RWPE2 (cell line): ENCODE results near the gene TOR4A.
"Not testable (repeated sequence)": the region's sequence is repeated elsewhere in the genome, so short reads cannot be mapped to it uniquely, and the experiment has no call there.

Experiments
- ATAC-seq: fragments of 200-7000 bp; cut with Tn5 transposase; 3 replicates; pipeline ENCODE4 v1.9.1; 2021; ENCODE audit warnings: low read depth
- DNase-seq: peaks from one replicate; pipeline ENCODE4 v3.0.0-alpha.2; 2020; ENCODE audit warnings: low spot score
- H3K27ac ChIP-seq: fragments of 450-650 bp; 2 replicates; pipeline ENCODE4 v1.5.1; 2017; ENCODE audit warnings: mild to moderate bottlenecking; ENCODE audit not compliant: poor library complexity, severe bottlenecking
- H3K27me3 ChIP-seq: fragments of 250-450 bp; sonication (Bioruptor Pico); 2 replicates; pipeline ENCODE4 v1.5.1; 2021; ENCODE audit warnings: mild to moderate bottlenecking, moderate library complexity; ENCODE audit not compliant: insufficient read depth, poor library complexity, severe bottlenecking
- H3K36me3 ChIP-seq: fragments of 250-450 bp; sonication (Bioruptor Pico); 2 replicates; pipeline ENCODE4 v1.5.1; 2020; ENCODE audit warnings: low read depth, mild to moderate bottlenecking, moderate library complexity
- H3K4me1 ChIP-seq: fragments of 250-450 bp; sonication (Bioruptor Pico); 2 replicates; pipeline ENCODE4 v1.5.1; 2021; ENCODE audit warnings: mild to moderate bottlenecking, moderate library complexity; ENCODE audit not compliant: insufficient read depth, poor library complexity, severe bottlenecking
- H3K4me3 ChIP-seq: fragments of 250-450 bp; sonication (Bioruptor Pico); 2 replicates; pipeline ENCODE4 v1.5.1; 2021; ENCODE audit warnings: mild to moderate bottlenecking, moderate library complexity; ENCODE audit not compliant: severe bottlenecking
- H3K9me3 ChIP-seq: fragments of 250-450 bp; sonication (Bioruptor Pico); 2 replicates; pipeline ENCODE4 v1.5.1; 2021; ENCODE audit warnings: mild to moderate bottlenecking, moderate library complexity; ENCODE audit not compliant: severe bottlenecking
- CTCF ChIP-seq: fragments of 450-650 bp; IDR thresholded peaks from one replicate; pipeline ENCODE4 v1.5.1; 2017; ENCODE audit warnings: mild to moderate bottlenecking, moderate library complexity; ENCODE audit not compliant: poor library complexity, severe bottlenecking

Gene TOR4A

GRCh38 chr9:137256362-137256761 is 21.2 kb upstream of the TOR4A start:
- Histone ChIP-seq H3K4me1 (peaks cover 7% of the 10 kb centered on the region), H3K9me3 (no peaks in the 10 kb centered on the region), H3K27me3 (no peaks in the 10 kb centered on the region), H3K4me3 (peak overlapping the region; percentile 99), H3K27ac (no peak overlapping the region), H3K36me3 (peaks cover 31% of the 10 kb centered on the region)
- no peak for TF ChIP-seq CTCF
- ATAC-seq = no peak
- no peak for DNase-seq

GRCh38 chr9:137256856-137257255 is 20.7 kb upstream of the TOR4A start:
- Histone ChIP-seq H3K9me3 (no peaks in the 10 kb centered on the region), H3K4me1 (peaks cover 7% of the 10 kb centered on the region), H3K27ac (no peak overlapping the region), H3K27me3 (no peaks in the 10 kb centered on the region), H3K36me3 (peaks cover 36% of the 10 kb centered on the region), H3K4me3 (no peak overlapping the region)
- ATAC-seq (no peak), DNase-seq (no peak)
- TF ChIP-seq CTCF = no peak

GRCh38 chr9:137262173-137262908 is 15.2 kb upstream of the TOR4A start:
- H3K9me3 ChIP-seq, H3K27ac ChIP-seq, H3K4me1 ChIP-seq, ATAC-seq, H3K27me3 ChIP-seq, H3K4me3 ChIP-seq, DNase-seq: not testable (repeated sequence)
- H3K36me3 ChIP-seq = peaks cover 69% of the 10 kb centered on the region
- TF ChIP-seq CTCF = peak; percentile 70

- Histone ChIP-seq H3K27ac (no peak overlapping the region), H3K27me3 (no peaks in the 10 kb centered on the region), H3K9me3 (no peaks in the 10 kb centered on the region), H3K36me3 (peaks cover 71% of the 10 kb centered on the region), H3K4me1 (no peaks in the 10 kb centered on the region), H3K4me3 (no peak overlapping the region)
- no peak for ATAC-seq
- TF ChIP-seq CTCF = no peak
- no peak for DNase-seq
Observed at GRCh38 chr9:137262909-137263285, 14.6 kb upstream of the TOR4A start.

- H3K36me3 ChIP-seq = peaks cover 70% of the 10 kb centered on the region
- no peak overlapping the region for H3K27ac ChIP-seq
Observed at GRCh38 chr9:137263506-137263905, 14.0 kb upstream of the TOR4A start.

More at GRCh38 chr9:137263506-137263905, 14.0 kb upstream of the TOR4A start:
- H3K9me3 ChIP-seq = no peaks in the 10 kb centered on the region
- DNase-seq (peak; percentile 36), ATAC-seq (no peak)
- no peak overlapping the region for H3K4me3 ChIP-seq
- no peaks in the 10 kb centered on the region for H3K27me3 ChIP-seq
- TF ChIP-seq CTCF = no peak
- H3K4me1 ChIP-seq = no peaks in the 10 kb centered on the region
